ENCODE data around the gene CIITA. TPM values are rescaled to one million over a fixed set of nuclear protein-coding genes. Genes with fewer than 3 reads are reported as not detected.
A peak's percentile ranks its signal among the peaks of the same experiment; 100 is the strongest.

Gene CIITA
- total and polyA plus RNA-seq, 10 of the 15 experiments (the other 5 are each of a cell fraction or from before 2014, with no cell fraction given) = 11.5 to 145 (median 49.7) TPM

DNA sequence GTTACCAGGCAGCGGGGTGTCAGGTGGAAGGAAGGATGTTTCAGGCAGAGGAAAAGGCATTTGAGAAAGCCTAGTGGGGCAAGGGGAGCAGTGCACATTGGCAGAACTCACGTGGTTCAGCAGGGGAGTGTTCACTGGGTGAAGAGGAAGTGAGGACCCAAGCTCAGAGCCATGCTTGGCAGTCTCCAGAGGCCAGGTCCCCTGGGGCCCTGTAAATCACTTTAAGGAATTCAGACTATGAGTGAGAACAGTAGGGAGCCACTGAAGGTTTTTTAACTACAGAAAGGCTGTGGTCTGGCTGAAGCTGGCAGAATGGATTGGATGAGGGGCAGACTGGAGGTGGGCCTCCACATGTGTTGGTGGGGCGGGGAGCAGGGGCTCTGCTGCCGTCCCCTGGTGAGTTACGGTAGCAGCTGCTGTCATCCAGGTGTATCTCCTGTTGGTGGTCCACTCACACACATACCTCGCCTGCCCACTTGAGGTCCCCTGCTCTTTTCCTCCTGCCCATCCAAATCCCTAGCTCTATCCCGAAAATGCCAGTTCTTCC is 72.5 kb downstream of the CIITA start (continued):
- no peak for TF ChIP-seq ZNF384 (IDR thresholded peaks at IDR 0.05; ENCODE audit: borderline replicate concordance, low read depth, low read length)
- TF ChIP-seq, protein P1, sequence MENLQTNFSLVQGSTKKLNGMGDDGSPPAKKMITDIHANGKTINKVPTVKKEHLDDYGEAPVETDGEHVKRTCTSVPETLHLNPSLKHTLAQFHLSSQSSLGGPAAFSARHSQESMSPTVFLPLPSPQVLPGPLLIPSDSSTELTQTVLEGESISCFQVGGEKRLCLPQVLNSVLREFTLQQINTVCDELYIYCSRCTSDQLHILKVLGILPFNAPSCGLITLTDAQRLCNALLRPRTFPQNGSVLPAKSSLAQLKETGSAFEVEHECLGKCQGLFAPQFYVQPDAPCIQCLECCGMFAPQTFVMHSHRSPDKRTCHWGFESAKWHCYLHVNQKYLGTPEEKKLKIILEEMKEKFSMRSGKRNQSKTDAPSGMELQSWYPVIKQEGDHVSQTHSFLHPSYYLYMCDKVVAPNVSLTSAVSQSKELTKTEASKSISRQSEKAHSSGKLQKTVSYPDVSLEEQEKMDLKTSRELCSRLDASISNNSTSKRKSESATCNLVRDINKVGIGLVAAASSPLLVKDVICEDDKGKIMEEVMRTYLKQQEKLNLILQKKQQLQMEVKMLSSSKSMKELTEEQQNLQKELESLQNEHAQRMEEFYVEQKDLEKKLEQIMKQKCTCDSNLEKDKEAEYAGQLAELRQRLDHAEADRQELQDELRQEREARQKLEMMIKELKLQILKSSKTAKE (IDR thresholded peaks at IDR 0.05; ENCODE audit: low read depth, poor library complexity, severe bottlenecking) = peak; percentile 52
- TF ChIP-seq SUZ12 (IDR thresholded peaks at IDR 0.05; ENCODE audit: unreplicated experiment) = no peak
- TF ChIP-seq POLR2A (IDR thresholded peaks at IDR 0.05; ENCODE audit: low read depth, low read length) = no peak
- TF ChIP-seq CREM (IDR thresholded peaks at IDR 0.05; ENCODE audit: low read depth) = no peak
- TF ChIP-seq RAD51 (IDR thresholded peaks at IDR 0.05) = peak; percentile 89
- TF ChIP-seq ZSCAN29 (IDR thresholded peaks at IDR 0.05) = no peak
- no peak for TF ChIP-seq CBFB (IDR thresholded peaks at IDR 0.05; ENCODE audit: low read depth)
- TF ChIP-seq KAT2A (conservative IDR thresholded peaks at IDR 0.05; ENCODE audit: control insufficient read depth, low read depth, low read length) = no peak
- no peak for TF ChIP-seq HSF1 (IDR thresholded peaks at IDR 0.05; ENCODE audit: low read depth, low read length)
- TF ChIP-seq, protein P2, sequence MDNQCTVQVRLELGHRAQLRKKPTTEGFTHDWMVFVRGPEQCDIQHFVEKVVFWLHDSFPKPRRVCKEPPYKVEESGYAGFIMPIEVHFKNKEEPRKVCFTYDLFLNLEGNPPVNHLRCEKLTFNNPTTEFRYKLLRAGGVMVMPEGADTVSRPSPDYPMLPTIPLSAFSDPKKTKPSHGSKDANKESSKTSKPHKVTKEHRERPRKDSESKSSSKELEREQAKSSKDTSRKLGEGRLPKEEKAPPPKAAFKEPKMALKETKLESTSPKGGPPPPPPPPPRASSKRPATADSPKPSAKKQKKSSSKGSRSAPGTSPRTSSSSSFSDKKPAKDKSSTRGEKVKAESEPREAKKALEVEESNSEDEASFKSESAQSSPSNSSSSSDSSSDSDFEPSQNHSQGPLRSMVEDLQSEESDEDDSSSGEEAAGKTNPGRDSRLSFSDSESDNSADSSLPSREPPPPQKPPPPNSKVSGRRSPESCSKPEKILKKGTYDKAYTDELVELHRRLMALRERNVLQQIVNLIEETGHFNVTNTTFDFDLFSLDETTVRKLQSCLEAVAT (IDR thresholded peaks at IDR 0.05) = peak; percentile 56; the same call in 1 of the 2 replicates
- no peak for TF ChIP-seq E2F4 (IDR thresholded peaks at IDR 0.05; ENCODE audit: low read depth, low read length)
- no peak for TF ChIP-seq NR2C2 (IDR thresholded peaks at IDR 0.05; ENCODE audit: borderline replicate concordance, control insufficient read depth, insufficient read length, low read depth)
- TF ChIP-seq IRF4 (IDR thresholded peaks at IDR 0.05; ENCODE audit: low read depth, low read length) = peak; percentile 46; the same call in 1 of the 2 replicates
- TF ChIP-seq POU2F2 (IDR thresholded peaks at IDR 0.05; ENCODE audit: borderline replicate concordance, low read depth, low read length) = no peak
- TF ChIP-seq, protein P3, sequence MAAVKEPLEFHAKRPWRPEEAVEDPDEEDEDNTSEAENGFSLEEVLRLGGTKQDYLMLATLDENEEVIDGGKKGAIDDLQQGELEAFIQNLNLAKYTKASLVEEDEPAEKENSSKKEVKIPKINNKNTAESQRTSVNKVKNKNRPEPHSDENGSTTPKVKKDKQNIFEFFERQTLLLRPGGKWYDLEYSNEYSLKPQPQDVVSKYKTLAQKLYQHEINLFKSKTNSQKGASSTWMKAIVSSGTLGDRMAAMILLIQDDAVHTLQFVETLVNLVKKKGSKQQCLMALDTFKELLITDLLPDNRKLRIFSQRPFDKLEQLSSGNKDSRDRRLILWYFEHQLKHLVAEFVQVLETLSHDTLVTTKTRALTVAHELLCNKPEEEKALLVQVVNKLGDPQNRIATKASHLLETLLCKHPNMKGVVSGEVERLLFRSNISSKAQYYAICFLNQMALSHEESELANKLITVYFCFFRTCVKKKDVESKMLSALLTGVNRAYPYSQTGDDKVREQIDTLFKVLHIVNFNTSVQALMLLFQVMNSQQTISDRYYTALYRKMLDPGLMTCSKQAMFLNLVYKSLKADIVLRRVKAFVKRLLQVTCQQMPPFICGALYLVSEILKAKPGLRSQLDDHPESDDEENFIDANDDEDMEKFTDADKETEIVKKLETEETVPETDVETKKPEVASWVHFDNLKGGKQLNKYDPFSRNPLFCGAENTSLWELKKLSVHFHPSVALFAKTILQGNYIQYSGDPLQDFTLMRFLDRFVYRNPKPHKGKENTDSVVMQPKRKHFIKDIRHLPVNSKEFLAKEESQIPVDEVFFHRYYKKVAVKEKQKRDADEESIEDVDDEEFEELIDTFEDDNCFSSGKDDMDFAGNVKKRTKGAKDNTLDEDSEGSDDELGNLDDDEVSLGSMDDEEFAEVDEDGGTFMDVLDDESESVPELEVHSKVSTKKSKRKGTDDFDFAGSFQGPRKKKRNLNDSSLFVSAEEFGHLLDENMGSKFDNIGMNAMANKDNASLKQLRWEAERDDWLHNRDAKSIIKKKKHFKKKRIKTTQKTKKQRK (IDR thresholded peaks at IDR 0.05; ENCODE audit: low read depth, low read length) = no peak
- 0 out of 2 replicates have a peak, but pooled peaks have one; percentile 17 for TF ChIP-seq BACH1 (IDR thresholded peaks at IDR 0.05; ENCODE audit: borderline replicate concordance)
- TF ChIP-seq EED (IDR thresholded peaks at IDR 0.05; ENCODE audit: low read depth) = peak; percentile 69; the same call in 1 of the 2 replicates
- TF ChIP-seq BRCA1 (IDR thresholded peaks at IDR 0.05; ENCODE audit: low read depth, low read length) = no peak
